Measurements from ENCODE around the gene GRIN1. TPM values are rescaled to one million over a fixed set of nuclear protein-coding genes. Genes with fewer than 3 reads are reported as not detected.

GRIN1 gene
- total RNA-seq, 1 experiment from 2014 or later: not detected

DNA sequence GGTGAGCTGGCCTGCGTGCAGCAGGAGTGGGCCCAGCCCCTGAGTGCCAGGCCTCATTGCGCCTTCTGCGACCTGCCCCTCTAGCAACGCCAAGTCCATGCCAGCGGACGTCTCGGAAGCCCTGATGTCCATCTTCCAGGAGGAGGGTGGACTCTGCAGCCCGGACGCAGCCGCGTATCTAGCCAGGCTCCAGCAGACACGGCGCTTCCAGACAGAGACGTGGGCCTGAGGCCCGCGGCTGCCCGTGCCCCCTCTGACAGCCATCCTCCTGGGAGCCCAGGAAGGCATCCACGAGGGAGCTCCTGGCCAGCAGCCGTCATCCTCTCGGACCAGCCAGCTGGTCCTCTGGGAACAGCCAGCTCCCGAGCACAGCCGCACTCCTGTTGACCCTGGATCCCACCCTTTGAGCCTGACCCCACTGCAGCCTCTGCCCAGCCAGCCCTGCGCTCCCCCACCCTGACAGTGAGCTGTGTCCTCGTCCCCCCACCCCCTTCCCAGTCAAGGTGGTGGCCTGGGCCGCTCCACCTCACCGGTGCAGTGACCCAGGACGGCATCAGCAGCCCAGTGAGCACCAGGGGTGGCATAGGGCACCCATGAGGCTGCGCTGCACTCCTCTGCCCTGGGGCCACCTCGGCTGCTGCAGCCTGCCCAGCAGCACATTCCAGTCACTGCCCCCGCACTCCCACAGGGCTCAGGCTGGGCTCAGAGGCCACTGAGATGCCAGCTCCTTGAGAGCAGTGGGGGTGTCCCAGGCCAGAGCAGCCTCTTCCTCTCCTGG, 77.4 kb downstream of the GRIN1 start:
- DNase-seq (ENCODE audit: low read depth): no peak
- in situ Hi-C loops (cut with HindIII; ENCODE audit: low pct_unique_long_range_greater_than_20kb, low sequenced_read_pairs): no loop called here

- peak; percentile 85 for DNase-seq (ENCODE audit: low read depth)
- in situ Hi-C loops (cut with HindIII; ENCODE audit: low pct_unique_long_range_greater_than_20kb, low sequenced_read_pairs): no loop called here
These were observed 78.6 kb downstream of the GRIN1 start for GRCh38 chr9:137217276-137218211.

GRCh38 chr9:137218212-137218753, 79.3 kb downstream of the GRIN1 start:
- in situ Hi-C loops (cut with HindIII; ENCODE audit: low pct_unique_long_range_greater_than_20kb, low sequenced_read_pairs): no loop called here

More at GRCh38 chr9:137218212-137218753, 79.3 kb downstream of the GRIN1 start:
- DNase-seq (ENCODE audit: low read depth): no peak

Other genes starting within 250 kb of the GRIN1 start
- gene FBXW5, start 194.4 kb upstream of the GRIN1 start, total RNA-seq (2014; rRNA removed; shearing (Covaris generic); ENCODE audit: low replicate concordance): 139 and 152 TPM in 2 replicates
- gene C8G, start 193.9 kb upstream of the GRIN1 start, total RNA-seq (2014; rRNA removed; shearing (Covaris generic); ENCODE audit: low replicate concordance): not detected in 2 replicates
- not detected in 2 replicates for gene LCN12, start 186.9 kb upstream of the GRIN1 start, total RNA-seq (2014; rRNA removed; shearing (Covaris generic); ENCODE audit: low replicate concordance)
- not detected in 2 replicates for gene PTGDS, start 161.7 kb upstream of the GRIN1 start, total RNA-seq (2014; rRNA removed; shearing (Covaris generic); ENCODE audit: low replicate concordance)
- gene LCNL1, start 156.2 kb upstream of the GRIN1 start, total RNA-seq (2014; rRNA removed; shearing (Covaris generic); ENCODE audit: low replicate concordance): not detected in 2 replicates
- gene PAXX, start 146.7 kb upstream of the GRIN1 start, total RNA-seq (2014; rRNA removed; shearing (Covaris generic); ENCODE audit: low replicate concordance): 129 and 137 TPM in 2 replicates
- gene CLIC3, start 142.6 kb upstream of the GRIN1 start, total RNA-seq (2014; rRNA removed; shearing (Covaris generic); ENCODE audit: low replicate concordance): not detected in 2 replicates
- gene ABCA2, start 110.9 kb upstream of the GRIN1 start, total RNA-seq (2014; rRNA removed; shearing (Covaris generic); ENCODE audit: low replicate concordance): 19.0 and 23.5 TPM in 2 replicates
- gene FUT7, start 107.1 kb upstream of the GRIN1 start, total RNA-seq (2014; rRNA removed; shearing (Covaris generic); ENCODE audit: low replicate concordance): not detected in 2 replicates
- gene NPDC1, start 93.0 kb upstream of the GRIN1 start, total RNA-seq (2014; rRNA removed; shearing (Covaris generic); ENCODE audit: low replicate concordance): 31.8 and 45.1 TPM in 2 replicates
- gene ENTPD2, start 85.1 kb upstream of the GRIN1 start, total RNA-seq (2014; rRNA removed; shearing (Covaris generic); ENCODE audit: low replicate concordance): not detected in 2 replicates
- gene SAPCD2, start 68.6 kb upstream of the GRIN1 start, total RNA-seq (2014; rRNA removed; shearing (Covaris generic); ENCODE audit: low replicate concordance): 51.2 and 55.0 TPM in 2 replicates
- 2.1 and 2.3 TPM in 2 replicates for gene UAP1L1, start 61.6 kb upstream of the GRIN1 start, total RNA-seq (2014; rRNA removed; shearing (Covaris generic); ENCODE audit: low replicate concordance)
- gene MAN1B1, start 52.2 kb upstream of the GRIN1 start, total RNA-seq (2014; rRNA removed; shearing (Covaris generic); ENCODE audit: low replicate concordance): 52.2 and 79.4 TPM in 2 replicates
- 118 and 163 TPM in 2 replicates for gene DPP7, start 24.4 kb upstream of the GRIN1 start, total RNA-seq (2014; rRNA removed; shearing (Covaris generic); ENCODE audit: low replicate concordance)
- 1.8 and 3.0 TPM in 2 replicates for gene LRRC26, start 30.9 kb downstream of the GRIN1 start, total RNA-seq (2014; rRNA removed; shearing (Covaris generic); ENCODE audit: low replicate concordance)
- not detected in 2 replicates for gene TMEM210, start 32.9 kb downstream of the GRIN1 start, total RNA-seq (2014; rRNA removed; shearing (Covaris generic); ENCODE audit: low replicate concordance)
- 38.2 and 94.6 TPM in 2 replicates for gene ANAPC2, start 49.4 kb downstream of the GRIN1 start, total RNA-seq (2014; rRNA removed; shearing (Covaris generic); ENCODE audit: low replicate concordance)
- gene SSNA1, start 49.5 kb downstream of the GRIN1 start, total RNA-seq (2014; rRNA removed; shearing (Covaris generic); ENCODE audit: low replicate concordance): 163 and 166 TPM in 2 replicates
- gene TPRN, start 61.6 kb downstream of the GRIN1 start, total RNA-seq (2014; rRNA removed; shearing (Covaris generic); ENCODE audit: low replicate concordance): 13.9 and 15.2 TPM in 2 replicates
- gene TMEM203, start 66.5 kb downstream of the GRIN1 start, total RNA-seq (2014; rRNA removed; shearing (Covaris generic); ENCODE audit: low replicate concordance): 57.6 and 83.9 TPM in 2 replicates
- 8.1 and 8.3 TPM in 2 replicates for gene NDOR1, start 66.5 kb downstream of the GRIN1 start, total RNA-seq (2014; rRNA removed; shearing (Covaris generic); ENCODE audit: low replicate concordance)
- gene RNF208, start 83.1 kb downstream of the GRIN1 start, total RNA-seq (2014; rRNA removed; shearing (Covaris generic); ENCODE audit: low replicate concordance): not detected in 2 replicates
- 0.61 and 12.7 TPM in 2 replicates for gene CYSRT1, start 86.0 kb downstream of the GRIN1 start, total RNA-seq (2014; rRNA removed; shearing (Covaris generic); ENCODE audit: low replicate concordance)
- not detected in 2 replicates for gene RNF224, start 88.3 kb downstream of the GRIN1 start, total RNA-seq (2014; rRNA removed; shearing (Covaris generic); ENCODE audit: low replicate concordance)
- not detected in 2 replicates for gene SLC34A3, start 91.7 kb downstream of the GRIN1 start, total RNA-seq (2014; rRNA removed; shearing (Covaris generic); ENCODE audit: low replicate concordance)
- gene TUBB4B, start 102.1 kb downstream of the GRIN1 start, total RNA-seq (2014; rRNA removed; shearing (Covaris generic); ENCODE audit: low replicate concordance): 909 and 1,000 TPM in 2 replicates
- not detected in 2 replicates for gene STPG3, start 112.1 kb downstream of the GRIN1 start, total RNA-seq (2014; rRNA removed; shearing (Covaris generic); ENCODE audit: low replicate concordance)
- gene NELFB, start 116.2 kb downstream of the GRIN1 start, total RNA-seq (2014; rRNA removed; shearing (Covaris generic); ENCODE audit: low replicate concordance): 84.1 and 92.6 TPM in 2 replicates
- 35.1 and 51.9 TPM in 2 replicates for gene TOR4A, start 138.6 kb downstream of the GRIN1 start, total RNA-seq (2014; rRNA removed; shearing (Covaris generic); ENCODE audit: low replicate concordance)
- gene NRARP, start 163.1 kb downstream of the GRIN1 start, total RNA-seq (2014; rRNA removed; shearing (Covaris generic); ENCODE audit: low replicate concordance): 0.17 and 2.0 TPM in 2 replicates

Data from Caki2 (cell line).